ENCODE results near the gene CCDC88A. TPM values are rescaled to one million over a fixed set of nuclear protein-coding genes. Genes with fewer than 3 reads are reported as not detected.
"Not testable (repeated sequence)": the region's sequence is repeated elsewhere in the genome, so short reads cannot be mapped to it uniquely, and the experiment has no call there.

CCDC88A gene
- total RNA-seq, 1 experiment from 2014 or later: 86.3 TPM

DNA sequence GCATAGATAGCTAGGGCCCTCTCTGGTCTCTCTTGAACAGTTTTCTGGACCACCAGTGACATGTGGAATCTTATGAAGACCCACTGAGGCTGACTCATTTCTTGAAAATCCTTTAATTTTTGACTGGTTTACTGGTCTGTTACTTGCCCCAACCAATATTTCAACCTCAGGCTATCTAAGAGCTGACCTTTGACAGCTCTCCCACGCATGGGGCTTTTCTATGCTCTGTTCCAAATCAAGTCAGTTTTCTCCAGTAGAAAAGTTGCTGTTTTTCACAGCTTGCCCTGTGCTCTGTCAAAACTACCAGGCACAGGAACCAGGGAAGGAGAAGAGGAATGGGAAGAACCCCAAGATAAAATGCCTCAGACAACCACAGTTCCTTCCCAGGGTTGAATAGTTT is 104.7 kb downstream of the CCDC88A start:
- no peak for DNase-seq (ENCODE audit: low read depth)

DNA sequence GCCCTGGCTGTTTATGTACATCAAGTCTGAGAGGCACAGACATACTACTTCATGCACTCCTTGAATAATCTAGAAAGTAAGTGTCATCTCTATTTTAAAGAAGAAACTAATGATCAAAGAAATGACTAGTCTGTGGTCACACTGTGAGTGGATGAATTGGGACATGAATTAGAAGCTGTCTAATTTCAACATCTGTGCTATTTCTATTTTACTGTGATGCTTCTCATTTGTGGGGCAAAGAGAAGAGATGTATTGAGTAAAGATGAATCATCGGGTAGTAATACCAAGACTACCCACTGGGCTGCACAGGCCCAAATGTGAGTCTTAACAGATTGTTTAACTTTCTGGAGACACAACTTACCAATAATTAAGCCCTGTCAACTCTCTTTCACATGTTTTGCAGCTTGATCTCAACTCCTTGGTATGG is 108.2 kb downstream of the CCDC88A start:
- DNase-seq (ENCODE audit: low read depth): peak; percentile 44

DNA sequence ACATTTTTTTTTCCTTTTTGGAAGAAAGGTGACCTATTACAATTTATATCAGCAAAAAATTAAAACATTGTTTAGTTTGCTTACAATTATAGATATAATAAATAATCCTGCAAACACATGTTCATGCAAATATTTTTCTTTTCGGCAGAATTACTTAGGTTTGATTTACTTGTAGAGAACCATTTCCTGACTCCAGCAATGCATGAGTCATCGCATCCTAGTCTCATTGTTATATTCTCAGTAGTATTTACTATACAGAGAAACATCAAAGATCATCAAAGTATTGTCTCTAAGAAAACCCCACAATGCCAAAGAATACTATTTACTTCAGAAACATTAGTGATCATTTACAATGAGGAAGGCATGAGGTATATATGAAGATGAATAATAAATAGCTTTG is 110.2 kb downstream of the CCDC88A start:
- peak; percentile 56 for DNase-seq (ENCODE audit: low read depth)

DNA sequence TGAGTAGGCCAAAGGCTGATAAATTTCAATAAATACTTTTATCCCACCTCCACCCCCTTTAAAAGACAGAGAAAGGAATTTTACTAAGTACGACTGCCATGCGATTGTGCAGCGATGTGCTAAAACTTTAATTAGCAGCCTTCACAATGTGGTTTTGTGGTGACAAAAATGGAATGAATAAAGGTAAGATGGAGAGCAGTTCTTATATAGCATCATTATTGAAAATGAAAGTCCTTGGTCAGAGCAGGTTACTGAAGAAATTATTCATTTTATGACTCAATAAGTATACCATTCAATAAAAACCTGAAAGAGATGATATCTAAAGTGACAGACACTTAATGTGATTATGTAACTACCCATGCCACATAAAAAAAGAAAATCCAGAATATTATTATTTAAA is 117.4 kb downstream of the CCDC88A start:
- DNase-seq (ENCODE audit: low read depth): no peak

DNA sequence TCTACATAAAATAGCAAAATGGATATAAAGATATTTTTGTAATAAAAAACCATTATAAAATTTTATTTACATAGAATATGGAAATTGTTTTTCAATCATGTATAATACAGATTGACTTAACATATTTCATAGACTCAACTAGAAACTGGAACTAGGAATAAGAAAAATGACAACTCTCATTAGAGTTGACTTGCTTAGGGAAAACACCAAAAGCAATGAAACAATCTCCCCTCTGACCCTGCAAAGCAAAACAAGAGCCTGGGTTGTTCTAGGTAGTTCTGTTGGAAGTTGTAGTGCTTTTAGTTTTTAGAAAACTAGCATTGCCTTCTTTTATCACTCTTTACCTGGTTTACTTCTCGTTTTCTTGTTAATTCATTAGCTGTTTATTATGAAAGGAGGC is 118.4 kb downstream of the CCDC88A start:
- no peak for DNase-seq (ENCODE audit: low read depth)

GRCh38 chr2:55296393-55296792 is 123.3 kb downstream of the CCDC88A start:
- no peak for DNase-seq (ENCODE audit: low read depth)

- no peak for DNase-seq (ENCODE audit: low read depth)
Observed at GRCh38 chr2:55283083-55283482, 136.6 kb downstream of the CCDC88A start.

DNA sequence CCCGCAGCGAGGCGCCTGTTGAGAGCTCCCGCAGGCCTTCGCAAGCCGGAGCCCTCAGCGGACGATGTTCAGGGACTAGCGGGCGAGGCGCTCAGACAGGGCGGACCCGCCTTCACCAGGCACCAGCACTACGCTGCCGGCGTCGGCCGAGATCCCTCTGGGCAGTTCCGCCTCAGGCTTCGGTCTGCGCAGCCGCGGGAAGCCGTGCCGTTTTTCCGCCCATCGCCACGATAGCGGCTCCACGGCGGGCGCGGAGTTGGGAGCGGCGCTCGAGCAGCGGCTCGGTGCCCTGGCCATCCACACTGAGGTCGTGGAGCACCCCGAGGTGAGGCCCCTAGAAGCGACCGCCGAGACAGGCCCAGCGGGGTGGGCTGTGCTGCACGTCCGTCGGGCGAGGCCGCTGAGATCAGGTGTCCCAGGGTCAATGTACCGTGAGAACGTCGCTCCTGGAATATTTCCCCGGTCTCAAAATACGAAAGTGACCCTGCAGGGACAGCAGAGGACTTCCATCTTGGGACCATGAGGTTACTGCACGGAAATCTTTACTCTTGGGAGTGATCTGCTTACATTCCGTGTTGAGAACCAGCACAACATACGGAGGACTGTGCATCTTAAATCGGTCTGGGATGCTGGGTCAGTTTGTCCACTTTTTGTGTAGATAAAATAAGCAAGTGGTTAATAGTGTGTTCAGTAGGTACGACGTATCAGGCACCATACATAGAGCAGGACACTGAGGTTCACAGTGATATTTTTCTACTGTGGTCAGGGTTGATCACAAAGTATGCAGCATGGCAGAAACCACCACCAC is 137.3 kb downstream of the CCDC88A start:
- DNase-seq (ENCODE audit: low read depth): peak; percentile 81

- not testable (repeated sequence) for DNase-seq (ENCODE audit: low read depth)
Observed at GRCh38 chr2:55280851-55281546, 138.7 kb downstream of the CCDC88A start.

DNA sequence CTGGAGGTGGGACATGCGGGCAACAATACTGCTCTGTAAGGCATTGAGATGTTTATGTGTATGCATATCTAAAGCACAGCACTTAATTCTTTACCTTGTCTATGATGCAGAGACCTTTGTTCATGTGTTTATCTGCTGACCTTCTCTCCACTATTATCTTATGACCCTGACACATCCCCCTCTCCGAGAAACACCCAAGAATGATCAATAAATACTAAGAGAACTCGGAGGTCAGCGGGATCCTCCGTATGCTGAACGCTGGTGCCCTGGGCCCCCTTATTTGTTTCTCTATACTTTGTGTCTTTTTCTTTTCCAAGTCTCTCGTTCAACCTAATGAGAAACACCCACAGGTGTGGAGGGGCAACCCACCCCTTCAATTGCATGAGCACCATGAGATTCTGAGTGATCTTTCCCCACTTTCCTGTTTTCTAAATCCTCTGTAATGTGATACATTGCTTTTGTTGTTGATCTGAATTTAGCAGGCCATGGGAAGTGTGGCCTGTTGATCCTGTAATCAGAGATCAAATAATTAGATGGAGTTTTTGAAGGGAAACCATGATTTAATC is 139.7 kb downstream of the CCDC88A start:
- not testable (repeated sequence) for DNase-seq (ENCODE audit: low read depth)

- DNase-seq (ENCODE audit: low read depth): not testable (repeated sequence)
Observed at GRCh38 chr2:55279214-55279835, 140.3 kb downstream of the CCDC88A start.

DNA sequence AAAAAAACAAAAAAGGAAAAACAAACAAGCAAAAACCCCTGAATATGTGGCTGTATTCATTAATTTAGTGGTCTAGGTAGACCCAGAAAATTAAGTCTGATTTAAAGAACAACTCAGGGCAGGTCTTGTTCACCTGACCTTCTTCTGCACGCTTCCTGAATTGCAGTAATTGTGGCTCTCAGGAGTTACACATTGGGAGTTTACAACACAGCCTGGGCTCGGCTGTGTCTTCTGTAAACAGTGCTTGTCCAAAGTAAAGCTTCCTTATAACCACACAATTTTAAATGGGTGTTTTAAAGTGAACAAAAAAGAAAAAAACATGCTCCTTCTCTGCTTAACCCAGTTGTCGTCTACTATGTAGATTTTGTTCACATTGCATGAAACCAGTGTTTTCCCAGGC is 142.3 kb downstream of the CCDC88A start:
- DNase-seq (ENCODE audit: low read depth): no peak

DNA sequence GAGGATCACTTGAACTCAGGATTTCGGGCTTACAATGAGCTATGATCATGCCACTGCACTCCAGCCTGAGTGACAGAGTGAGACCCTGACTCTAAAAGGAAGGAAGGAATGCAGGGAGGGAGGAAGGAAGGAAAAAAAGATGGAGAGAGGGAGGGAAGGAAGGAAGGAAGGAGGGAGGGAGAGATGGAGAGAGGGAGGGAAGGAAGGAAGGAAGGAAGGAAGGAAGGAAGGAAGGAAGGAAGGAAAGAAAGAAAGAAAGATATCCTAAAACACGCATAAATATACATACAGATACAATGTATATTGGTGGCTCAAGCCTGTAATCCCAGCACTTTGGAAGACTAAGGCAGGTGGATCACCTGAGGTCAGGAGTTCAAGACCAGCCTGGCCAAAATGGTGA is 145.3 kb downstream of the CCDC88A start:
- not testable (repeated sequence) for DNase-seq (ENCODE audit: low read depth)

DNA sequence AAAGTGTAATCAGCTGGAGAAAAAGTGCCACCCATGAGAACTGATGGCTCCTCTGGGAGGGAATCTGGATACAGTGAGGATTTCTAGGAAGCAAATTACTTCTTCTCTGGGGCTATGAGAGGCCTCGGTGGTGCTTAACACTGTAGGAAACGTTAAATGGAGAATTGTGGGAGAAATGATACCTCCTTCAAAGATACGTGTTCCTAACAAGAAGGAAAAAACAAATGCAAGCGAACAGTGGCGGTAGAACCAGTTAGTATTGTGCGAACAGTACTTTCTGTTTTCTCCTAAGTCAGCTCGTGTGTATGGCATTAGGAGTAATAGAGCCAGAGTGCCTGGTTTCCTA is 150.0 kb downstream of the CCDC88A start:
- peak; percentile 19 for DNase-seq (ENCODE audit: low read depth)

DNA sequence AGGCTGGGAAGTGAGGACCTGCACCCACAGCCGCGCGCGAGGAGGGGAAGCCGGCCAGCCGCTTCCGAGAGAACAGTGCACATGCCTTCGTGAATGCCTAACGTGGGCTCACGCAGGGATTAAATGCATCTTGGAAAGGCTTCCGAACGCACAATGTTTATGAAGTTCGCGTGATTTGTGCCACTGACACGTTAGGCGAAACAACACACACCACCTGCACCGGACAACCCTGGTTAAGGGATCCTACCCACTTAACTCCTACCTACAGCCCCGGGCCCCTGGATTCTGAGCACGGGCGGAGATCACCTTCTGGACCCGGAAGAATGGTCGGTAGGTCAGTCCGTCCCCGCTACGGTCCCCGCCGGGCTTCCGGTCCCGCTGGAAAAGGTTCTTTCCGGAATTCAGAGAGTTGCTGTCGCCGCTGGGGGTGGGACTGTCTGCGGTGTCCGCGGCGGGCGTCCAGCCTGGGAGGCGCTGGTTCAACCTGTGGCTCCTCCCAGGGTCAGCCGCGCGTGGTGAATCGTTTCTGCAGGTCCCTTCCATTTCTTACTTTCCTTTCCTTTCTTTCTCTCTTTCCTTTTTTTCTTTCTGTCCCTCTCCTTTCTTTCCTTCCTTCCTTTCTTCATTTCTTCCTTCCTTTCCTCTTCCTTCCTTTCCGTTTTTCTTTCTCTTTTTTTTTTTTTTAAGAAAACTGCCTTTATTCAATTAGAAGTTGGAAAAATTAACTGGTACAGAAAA is 150.6 kb downstream of the CCDC88A start, which contains the start of gene MTIF2:
MTIF2 (minus strand) TSS at position 325 of the 738 bp plus-strand sequence. CDS start 5,373 bp downstream, outside the sequence.
- DNase-seq (ENCODE audit: low read depth): peak; percentile 95

DNA sequence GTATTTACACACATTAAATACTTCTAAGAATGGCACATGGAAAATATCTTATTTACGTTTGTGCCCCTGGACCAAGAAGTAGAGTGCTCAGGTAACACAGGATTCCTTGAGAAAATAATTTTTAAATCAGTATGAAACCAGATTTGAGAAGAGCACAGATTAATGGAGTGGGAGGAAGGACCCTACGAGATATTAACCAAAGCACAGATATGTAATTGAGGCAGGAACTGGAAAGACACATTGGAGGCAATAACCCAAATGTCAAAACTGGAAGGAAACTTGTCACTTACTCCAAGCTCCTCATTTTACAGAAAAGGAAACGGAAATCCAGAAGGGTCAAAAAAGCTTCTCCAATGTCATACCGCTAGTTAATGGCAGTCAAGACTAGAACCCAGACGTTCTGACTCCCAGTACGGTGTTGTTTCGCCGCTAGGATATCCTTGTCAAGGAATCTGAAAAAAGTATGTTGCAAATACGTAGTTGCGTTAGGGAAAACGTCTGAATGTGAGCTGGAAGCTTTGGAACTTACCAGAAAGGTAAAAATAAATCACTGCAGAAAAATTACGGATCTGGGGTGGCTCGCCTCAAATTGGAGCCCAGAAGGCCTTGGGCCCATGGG is 151.3 kb downstream of the CCDC88A start:
- DNase-seq (ENCODE audit: low read depth): peak; percentile 6

GRCh38 chr2:55259586-55259985 is 160.1 kb downstream of the CCDC88A start:
- DNase-seq (ENCODE audit: low read depth): not testable (repeated sequence)

GRCh38 chr2:55252832-55253231 is 166.8 kb downstream of the CCDC88A start:
- no peak for DNase-seq (ENCODE audit: low read depth)

DNA sequence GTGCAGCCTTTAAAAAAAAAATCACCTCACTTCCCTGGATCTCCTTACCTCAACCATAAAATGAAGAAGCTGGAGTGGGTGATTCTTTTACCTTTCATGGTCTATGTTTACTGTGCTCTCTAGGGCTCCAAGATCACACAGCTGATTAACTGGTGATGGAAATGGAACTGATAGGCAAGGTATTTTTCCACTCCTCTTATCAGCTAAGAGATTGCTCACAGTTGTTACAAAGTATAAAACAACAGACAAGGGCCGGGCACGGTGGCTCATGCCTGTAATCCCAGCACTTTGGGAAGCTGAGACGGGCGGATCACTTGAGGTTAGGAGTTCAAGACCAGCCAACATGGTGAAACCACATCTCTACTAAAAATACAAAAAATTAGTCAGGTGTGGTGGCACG is 172.6 kb downstream of the CCDC88A start:
- DNase-seq (ENCODE audit: low read depth): no peak

DNA sequence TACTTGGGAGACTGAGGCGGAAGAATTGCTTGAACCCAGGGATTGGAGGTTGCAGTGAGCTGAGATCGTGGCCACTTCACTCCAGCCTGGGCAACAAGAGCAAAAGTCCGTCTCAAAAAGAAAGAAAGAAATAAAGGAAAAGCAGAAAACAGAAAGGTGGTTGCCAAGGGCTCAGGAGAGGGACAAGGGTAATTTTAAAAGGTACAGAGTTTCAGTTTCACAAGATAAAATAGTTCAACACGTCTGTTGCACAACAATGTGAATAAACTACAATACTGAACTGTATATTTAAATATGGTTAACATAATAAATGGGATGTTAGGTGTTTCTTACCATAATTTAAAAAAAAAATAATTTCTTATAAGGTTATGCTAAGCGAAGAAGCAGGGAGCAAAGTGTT is 174.2 kb downstream of the CCDC88A start:
- no peak for DNase-seq (ENCODE audit: low read depth)

DNA sequence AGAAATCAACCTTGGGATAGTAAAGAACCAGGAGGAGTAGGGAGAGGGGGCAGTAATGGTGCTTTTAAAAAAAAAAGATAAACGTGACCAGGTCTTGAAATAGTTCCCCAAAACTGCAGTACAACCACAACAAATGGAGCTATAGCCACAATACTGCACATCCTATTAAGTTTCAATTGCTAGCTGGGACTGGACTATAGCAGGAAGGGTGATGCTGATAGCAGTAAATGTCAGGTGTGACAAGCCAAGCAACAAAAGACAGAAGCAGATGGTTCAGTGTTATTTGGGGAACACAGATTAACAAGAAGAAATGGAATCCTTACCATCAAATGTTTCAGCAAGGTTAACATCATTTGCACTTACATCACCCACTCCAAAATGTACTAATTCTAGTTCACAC is 177.0 kb downstream of the CCDC88A start:
- DNase-seq (ENCODE audit: low read depth): no peak
